Hypothalamus (tissue), 51 donors: Measurements from ENCODE around the gene VAV3.

Experiments used
- DNase-seq, 51 donors: peaks; one replicate each; lab custom pipeline; 2025; lab: John Stamatoyannopoulos, UW

The VAV3 gene

GRCh38 chr1:107548276-107548675 is 416.7 kb downstream of the VAV3 start:
- no peak for DNase-seq

GRCh38 chr1:107547363-107548155 is 417.4 kb downstream of the VAV3 start:
- no peak for DNase-seq

GRCh38 chr1:107546576-107546975 is 418.4 kb downstream of the VAV3 start:
- DNase-seq, result no peak

- DNase-seq, result no peak
Observed at GRCh38 chr1:107545879-107546278, 419.1 kb downstream of the VAV3 start.

- no peak for DNase-seq
Observed at GRCh38 chr1:107545056-107545577, 419.9 kb downstream of the VAV3 start.

GRCh38 chr1:107544285-107544684 is 420.7 kb downstream of the VAV3 start:
- no peak for DNase-seq

GRCh38 chr1:107541412-107541811 is 423.6 kb downstream of the VAV3 start:
- no peak for DNase-seq

GRCh38 chr1:107538502-107538901 is 426.5 kb downstream of the VAV3 start:
- DNase-seq, result no peak

GRCh38 chr1:107536266-107536665 is 428.7 kb downstream of the VAV3 start:
- DNase-seq, result no peak

- no peak for DNase-seq
Observed at GRCh38 chr1:107535091-107535490, 429.9 kb downstream of the VAV3 start.

- no peak for DNase-seq
Observed at GRCh38 chr1:107534632-107535031, 430.3 kb downstream of the VAV3 start.

- no peak for DNase-seq
Observed at GRCh38 chr1:107533436-107533835, 431.5 kb downstream of the VAV3 start.

GRCh38 chr1:107532318-107532717 is 432.7 kb downstream of the VAV3 start:
- no peak for DNase-seq

GRCh38 chr1:107531065-107531908 is 433.7 kb downstream of the VAV3 start:
- no peak for DNase-seq

GRCh38 chr1:107530543-107530942 is 434.4 kb downstream of the VAV3 start:
- no peak for DNase-seq

GRCh38 chr1:107529511-107530149 is 435.4 kb downstream of the VAV3 start:
- peak in 13 of 51 donors; percentile 2 to 40 (median 26) for DNase-seq

- no peak for DNase-seq
Observed at GRCh38 chr1:107526524-107527198, 438.3 kb downstream of the VAV3 start.

GRCh38 chr1:107525961-107526360 is 439.0 kb downstream of the VAV3 start:
- no peak for DNase-seq

- no peak for DNase-seq
Observed at GRCh38 chr1:107525145-107525544, 439.8 kb downstream of the VAV3 start.

GRCh38 chr1:107524301-107524700 is 440.7 kb downstream of the VAV3 start:
- no peak for DNase-seq

- DNase-seq, result no peak
Observed at GRCh38 chr1:107523736-107524135, 441.2 kb downstream of the VAV3 start.
